ENCODE data around the gene AKAP8L. TPM values are rescaled to one million over a fixed set of nuclear protein-coding genes. Genes with fewer than 3 reads are reported as not detected.
"Not testable (repeated sequence)": the region's sequence is repeated elsewhere in the genome, so short reads cannot be mapped to it uniquely, and the experiment has no call there.

The AKAP8L gene
- total RNA-seq, 6 experiments from 2014 or later: 49.4 to 54.4 (median 52.0) TPM

- H3K9me3 Mint-ChIP-seq: no peaks in the 10 kb centered on the region
- H3K4me1 Mint-ChIP-seq (ENCODE audit: low read depth): peaks cover 7% of the 10 kb centered on the region; the same call in 1 of the 2 replicates
- no peak overlapping the region for H3K4me3 Mint-ChIP-seq
- H3K27me3 Mint-ChIP-seq (ENCODE audit: insufficient read depth): peaks cover 2% of the 10 kb centered on the region
- DNase-seq: no peak
- TF ChIP-seq, protein P1, sequence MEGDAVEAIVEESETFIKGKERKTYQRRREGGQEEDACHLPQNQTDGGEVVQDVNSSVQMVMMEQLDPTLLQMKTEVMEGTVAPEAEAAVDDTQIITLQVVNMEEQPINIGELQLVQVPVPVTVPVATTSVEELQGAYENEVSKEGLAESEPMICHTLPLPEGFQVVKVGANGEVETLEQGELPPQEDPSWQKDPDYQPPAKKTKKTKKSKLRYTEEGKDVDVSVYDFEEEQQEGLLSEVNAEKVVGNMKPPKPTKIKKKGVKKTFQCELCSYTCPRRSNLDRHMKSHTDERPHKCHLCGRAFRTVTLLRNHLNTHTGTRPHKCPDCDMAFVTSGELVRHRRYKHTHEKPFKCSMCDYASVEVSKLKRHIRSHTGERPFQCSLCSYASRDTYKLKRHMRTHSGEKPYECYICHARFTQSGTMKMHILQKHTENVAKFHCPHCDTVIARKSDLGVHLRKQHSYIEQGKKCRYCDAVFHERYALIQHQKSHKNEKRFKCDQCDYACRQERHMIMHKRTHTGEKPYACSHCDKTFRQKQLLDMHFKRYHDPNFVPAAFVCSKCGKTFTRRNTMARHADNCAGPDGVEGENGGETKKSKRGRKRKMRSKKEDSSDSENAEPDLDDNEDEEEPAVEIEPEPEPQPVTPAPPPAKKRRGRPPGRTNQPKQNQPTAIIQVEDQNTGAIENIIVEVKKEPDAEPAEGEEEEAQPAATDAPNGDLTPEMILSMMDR (IDR thresholded peaks at IDR 0.05): no peak
- peaks cover 33% of the 10 kb centered on the region for H3K36me3 Mint-ChIP-seq (ENCODE audit: low read depth)
- no peak overlapping the region for H3K27ac Mint-ChIP-seq
These were observed 60.9 kb downstream of the AKAP8L start for GRCh38 chr19:15357906-15358305.

- TF ChIP-seq, protein P1 (IDR thresholded peaks at IDR 0.05): no peak
- no peaks in the 10 kb centered on the region; the same call in none of the 2 replicates for H3K27me3 Mint-ChIP-seq (ENCODE audit: insufficient read depth)
- peaks cover 27% of the 10 kb centered on the region for H3K36me3 Mint-ChIP-seq (ENCODE audit: low read depth)
- no peaks in the 10 kb centered on the region for H3K9me3 Mint-ChIP-seq
- H3K4me3 Mint-ChIP-seq: no peak overlapping the region
- no peak for DNase-seq
- H3K27ac Mint-ChIP-seq: no peak overlapping the region
- peaks cover 7% of the 10 kb centered on the region; the same call in 1 of the 2 replicates for H3K4me1 Mint-ChIP-seq (ENCODE audit: low read depth)
These were observed 64.1 kb downstream of the AKAP8L start for GRCh38 chr19:15354566-15355296.

GRCh38 chr19:15353908-15354307 lies 64.9 kb downstream of the AKAP8L start:
- Mint-ChIP-seq H3K27ac (no peak overlapping the region), H3K27me3 (ENCODE audit: insufficient read depth) (no peaks in the 10 kb centered on the region; the same call in none of the 2 replicates), H3K9me3 (no peaks in the 10 kb centered on the region), H3K4me3 (no peak overlapping the region), H3K36me3 (ENCODE audit: low read depth) (peaks cover 23% of the 10 kb centered on the region), H3K4me1 (ENCODE audit: low read depth) (peaks cover 1% of the 10 kb centered on the region; the same call in 1 of the 2 replicates)
- TF ChIP-seq, protein P1 (IDR thresholded peaks at IDR 0.05): no peak
- DNase-seq: no peak

GRCh38 chr19:15352535-15352934 lies 66.3 kb downstream of the AKAP8L start:
- H3K27ac Mint-ChIP-seq; DNase-seq; H3K4me1 Mint-ChIP-seq (ENCODE audit: low read depth); H3K27me3 Mint-ChIP-seq (ENCODE audit: insufficient read depth); H3K9me3 Mint-ChIP-seq; H3K4me3 Mint-ChIP-seq: not testable (repeated sequence)
- peaks cover 11% of the 10 kb centered on the region for H3K36me3 Mint-ChIP-seq (ENCODE audit: low read depth)

GRCh38 chr19:15341328-15341727 lies 77.5 kb downstream of the AKAP8L start:
- H3K36me3 Mint-ChIP-seq (ENCODE audit: low read depth); DNase-seq; H3K9me3 Mint-ChIP-seq; H3K4me3 Mint-ChIP-seq; H3K27me3 Mint-ChIP-seq (ENCODE audit: insufficient read depth); H3K27ac Mint-ChIP-seq; H3K4me1 Mint-ChIP-seq (ENCODE audit: low read depth): not testable (repeated sequence)

- TF ChIP-seq, protein P1 (IDR thresholded peaks at IDR 0.05): no peak
- Mint-ChIP-seq H3K9me3 (no peaks in the 10 kb centered on the region), H3K36me3 (ENCODE audit: low read depth) (no peaks in the 10 kb centered on the region), H3K27ac (no peak overlapping the region), H3K4me3 (no peak overlapping the region), H3K4me1 (ENCODE audit: low read depth) (peaks cover 15% of the 10 kb centered on the region), H3K27me3 (ENCODE audit: insufficient read depth) (no peaks in the 10 kb centered on the region)
- DNase-seq: no peak
These were observed 78.7 kb downstream of the AKAP8L start for GRCh38 chr19:15340086-15340485.

All from HFFc6 (cell line).